Stomach smooth muscle (tissue), 2 donors: Measurements from ENCODE around the gene PFKFB4.

ENCODE experiments used
- H3K27ac ChIP-seq: one replicate; pipeline ENCODE4 v1.7.0; 2013; ENCODE audit warnings: mild to moderate bottlenecking, low read length, inconsistent platforms
- H3K27me3 ChIP-seq, 2 donors: one replicate each; pipeline ENCODE4 v1.7.0; 2013; ENCODE audit warnings: low read length in 2 of 2; ENCODE audit not compliant: insufficient read depth in 2 of 2, control insufficient read depth in 1 of 2
- H3K36me3 ChIP-seq, 2 donors: one replicate each; pipeline ENCODE4 v1.7.0; 2013; ENCODE audit warnings: low read length in 2 of 2; ENCODE audit not compliant: control insufficient read depth in 2 of 2, insufficient read depth in 2 of 2
- H3K4me1 ChIP-seq: one replicate; pipeline ENCODE4 v1.7.0; 2013; ENCODE audit warnings: low read length; ENCODE audit not compliant: control insufficient read depth, insufficient read depth
- H3K4me3 ChIP-seq, 2 donors: one replicate each; pipeline ENCODE4 v1.7.0; 2013; ENCODE audit warnings: low read length in 2 of 2
- H3K9ac ChIP-seq, 2 donors: one replicate each; pipeline ENCODE4 v1.7.0; 2013; ENCODE audit warnings: low read length in 2 of 2, mild to moderate bottlenecking in 1 of 2
- H3K9me3 ChIP-seq, 2 donors: one replicate each; pipeline ENCODE4 v1.7.0; 2013; ENCODE audit warnings: low read length in 2 of 2; ENCODE audit not compliant: control insufficient read depth in 2 of 2
- donor health status: healthy.
- donor health status: Pancreatic carcinoma.

PFKFB4 gene

GRCh38 chr3:48595526-48596121 lies 39.0 kb upstream of the PFKFB4 start:
- peak overlapping the region in 1 of 2 donors; percentile 62 for H3K9ac ChIP-seq
- peaks cover 18 to 20% of the 10 kb centered on the region in 2 donors for H3K36me3 ChIP-seq
- peaks cover 0 to 2% of the 10 kb centered on the region in 2 donors for H3K27me3 ChIP-seq
- H3K4me1 ChIP-seq = peaks cover 56% of the 10 kb centered on the region
- peak overlapping the region; percentile 7 to 69 for H3K4me3 ChIP-seq
- H3K27ac ChIP-seq = peak overlapping the region; percentile 94
- no peaks in the 10 kb centered on the region for H3K9me3 ChIP-seq

- H3K36me3 ChIP-seq = peaks cover 13 to 14% of the 10 kb centered on the region in 2 donors
- peaks cover 51% of the 10 kb centered on the region for H3K4me1 ChIP-seq
- peaks cover 0 to 2% of the 10 kb centered on the region in 2 donors for H3K27me3 ChIP-seq
- H3K27ac ChIP-seq = peak within 1 kb of the TSS; percentile 94
- H3K4me3 ChIP-seq = peak within 1 kb of the TSS; percentile 59 to 69
- H3K9ac ChIP-seq = peak within 1 kb of the TSS; percentile 55 to 62
- no peaks in the 10 kb centered on the region for H3K9me3 ChIP-seq
Observed at GRCh38 chr3:48595075-48595525, 38.5 kb upstream of the PFKFB4 start, which contains the start of gene COL7A1. COL7A1 (minus strand) TSS chr3:48595329; CDS start chr3:48595159, 170 bp downstream.

GRCh38 chr3:48594417-48595049 lies 37.9 kb upstream of the PFKFB4 start:
- H3K27me3 ChIP-seq = peaks cover 0 to 2% of the 10 kb centered on the region in 2 donors
- peak overlapping the region; percentile 59 to 69 for H3K4me3 ChIP-seq
- peaks cover 7 to 9% of the 10 kb centered on the region in 2 donors for H3K36me3 ChIP-seq
- H3K9ac ChIP-seq = peak overlapping the region; percentile 55 to 62
- H3K27ac ChIP-seq = no peak overlapping the region
- no peaks in the 10 kb centered on the region for H3K9me3 ChIP-seq
- peaks cover 45% of the 10 kb centered on the region for H3K4me1 ChIP-seq

GRCh38 chr3:48593337-48593736 lies 36.7 kb upstream of the PFKFB4 start:
- peaks cover 0 to 2% of the 10 kb centered on the region in 2 donors for H3K27me3 ChIP-seq

GRCh38 chr3:48592519-48593087 lies 36.0 kb upstream of the PFKFB4 start:
- H3K36me3 ChIP-seq = peaks cover 2 to 3% of the 10 kb centered on the region in 2 donors
- no peak overlapping the region for H3K9ac ChIP-seq
- no peak overlapping the region for H3K4me3 ChIP-seq
- H3K27me3 ChIP-seq = peaks cover 0 to 2% of the 10 kb centered on the region in 2 donors
- peaks cover 27% of the 10 kb centered on the region for H3K4me1 ChIP-seq
- H3K27ac ChIP-seq = no peak overlapping the region
- H3K9me3 ChIP-seq = no peaks in the 10 kb centered on the region

More at GRCh38 chr3:48593337-48593736, 36.7 kb upstream of the PFKFB4 start:
- H3K36me3 ChIP-seq = peaks cover 2 to 4% of the 10 kb centered on the region in 2 donors
- H3K4me1 ChIP-seq = peaks cover 34% of the 10 kb centered on the region
- no peaks in the 10 kb centered on the region for H3K9me3 ChIP-seq
- no peak overlapping the region for H3K9ac ChIP-seq
- H3K27ac ChIP-seq = no peak overlapping the region
- no peak overlapping the region for H3K4me3 ChIP-seq

- H3K36me3 ChIP-seq = peaks cover 0 to 3% of the 10 kb centered on the region in 2 donors
Observed at GRCh38 chr3:48591886-48592518, 35.4 kb upstream of the PFKFB4 start.

GRCh38 chr3:48591436-48591835 lies 34.8 kb upstream of the PFKFB4 start:
- Histone ChIP-seq H3K9ac (no peak overlapping the region), H3K27me3 (peaks cover 0 to 2% of the 10 kb centered on the region in 2 donors), H3K4me3 (no peak overlapping the region), H3K27ac (no peak overlapping the region), H3K9me3 (no peaks in the 10 kb centered on the region), H3K4me1 (peaks cover 21% of the 10 kb centered on the region), H3K36me3 (peaks cover 0 to 3% of the 10 kb centered on the region in 2 donors)

More at GRCh38 chr3:48591886-48592518, 35.4 kb upstream of the PFKFB4 start:
- H3K9ac ChIP-seq = no peak overlapping the region
- H3K4me1 ChIP-seq = peaks cover 25% of the 10 kb centered on the region
- peaks cover 0 to 2% of the 10 kb centered on the region in 2 donors for H3K27me3 ChIP-seq
- H3K9me3 ChIP-seq = no peaks in the 10 kb centered on the region
- H3K27ac ChIP-seq = no peak overlapping the region
- no peak overlapping the region for H3K4me3 ChIP-seq

- no peaks in the 10 kb centered on the region for H3K9me3 ChIP-seq
Observed at GRCh38 chr3:48588230-48588629, 31.6 kb upstream of the PFKFB4 start.

GRCh38 chr3:48587686-48588085 lies 31.1 kb upstream of the PFKFB4 start:
- Histone ChIP-seq H3K9ac (no peak overlapping the region), H3K27me3 (no peaks in the 10 kb centered on the region), H3K4me1 (no peaks in the 10 kb centered on the region), H3K9me3 (no peaks in the 10 kb centered on the region), H3K4me3 (no peak overlapping the region), H3K27ac (no peak overlapping the region), H3K36me3 (peaks cover 0 to 3% of the 10 kb centered on the region in 2 donors)

More at GRCh38 chr3:48588230-48588629, 31.6 kb upstream of the PFKFB4 start:
- H3K4me1 ChIP-seq = no peaks in the 10 kb centered on the region
- no peaks in the 10 kb centered on the region for H3K27me3 ChIP-seq
- H3K36me3 ChIP-seq = peaks cover 0 to 3% of the 10 kb centered on the region in 2 donors
- no peak overlapping the region for H3K27ac ChIP-seq
- no peak overlapping the region for H3K9ac ChIP-seq
- no peak overlapping the region for H3K4me3 ChIP-seq

- Histone ChIP-seq H3K27me3 (no peaks in the 10 kb centered on the region), H3K27ac (no peak overlapping the region), H3K9ac (no peak overlapping the region), H3K4me1 (no peaks in the 10 kb centered on the region), H3K9me3 (no peaks in the 10 kb centered on the region), H3K4me3 (no peak overlapping the region), H3K36me3 (peaks cover 0 to 3% of the 10 kb centered on the region in 2 donors)
Observed at GRCh38 chr3:48585411-48585810, 28.8 kb upstream of the PFKFB4 start.
